Lower leg skin (tissue), 3 donors: ENCODE data around the gene CPT1A.

Experiments used
- CTCF ChIP-seq, 3 donors: fragments of 450-650 bp; IDR thresholded peaks; one replicate each; pipeline ENCODE4 v1.5.1; 2016; ENCODE audit warnings: antibody characterized with exemption in 3 of 3, mild to moderate bottlenecking in 3 of 3, moderate library complexity in 2 of 3
- POLR2A ChIP-seq, 2 donors: fragments of 450-650 bp; IDR thresholded peaks; one replicate each; pipeline ENCODE4 v1.6.1; 2016 to 2017; ENCODE audit warnings: antibody characterized with exemption in 2 of 2, mild to moderate bottlenecking in 1 of 2, moderate library complexity in 1 of 2

GRCh38 chr11:68763181-68763721, 78.5 kb downstream of the CPT1A start:
- TF ChIP-seq CTCF (IDR thresholded peaks at IDR 0.05) = no peak
- no peak for TF ChIP-seq POLR2A (IDR thresholded peaks at IDR 0.05)
